Posterior cingulate gyrus (tissue), 11 donors: ENCODE measurements around the gene PSMD11.
"Not testable (repeated sequence)": the region's sequence is repeated elsewhere in the genome, so short reads cannot be mapped to it uniquely, and the experiment has no call there.

Source experiments
- DNase-seq, 10 donors: peaks; one replicate each; pipeline versions ENCODE4 v3.0.0 to v3.0.0-alpha.2; 2020 to 2021; ENCODE audit warnings: mixed read lengths in 3 of 10
- intact Hi-C: fragments of 100-400 bp; cut with DNase I; formaldehyde crosslinking; loops from one replicate; pipeline ENCODE4 v1.15.1; 2023

The PSMD11 gene

DNA sequence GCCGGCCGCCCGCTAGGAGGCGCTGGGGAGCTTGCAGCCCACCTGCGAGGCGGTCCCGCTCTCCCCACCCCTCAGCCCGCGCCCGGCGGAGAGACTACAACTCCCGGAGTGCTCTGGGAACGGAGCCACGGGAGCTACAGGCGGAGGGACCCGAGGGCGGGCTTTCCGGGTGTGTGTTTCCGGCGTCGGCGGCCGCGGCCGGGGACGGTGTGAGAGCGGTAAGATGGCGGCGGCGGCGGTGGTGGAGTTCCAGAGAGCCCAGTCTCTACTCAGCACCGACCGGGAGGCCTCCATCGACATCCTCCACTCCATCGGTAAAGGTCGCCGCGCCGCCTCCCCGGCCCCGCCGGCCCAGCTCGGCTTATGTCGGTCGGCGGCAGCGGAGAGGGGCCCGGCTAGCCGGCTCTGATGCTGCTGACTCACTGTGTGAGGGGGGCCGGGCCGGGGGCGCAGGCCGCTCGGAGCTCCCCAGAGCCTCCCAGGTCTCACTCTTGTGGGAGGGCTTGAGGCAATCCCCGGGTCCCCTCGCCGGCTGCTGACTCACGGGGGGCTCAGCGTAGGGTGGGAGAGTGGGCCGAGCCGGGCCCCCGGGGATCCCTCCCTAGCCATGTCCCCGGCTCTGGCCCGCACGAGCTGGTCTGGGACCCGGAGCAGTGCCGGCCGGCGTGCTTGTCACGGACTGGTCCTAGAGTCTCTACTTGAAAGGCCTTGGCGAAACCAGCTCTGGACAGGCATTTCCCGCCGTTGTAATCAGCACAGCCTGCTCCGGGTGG, at the start of gene PSMD11:
Gene PSMD11 (plus strand): TSS at position 210 of the 773 bp plus-strand sequence. CDS start 14 bp downstream, at position 224.
- DNase-seq, result peak; percentile 94 to 100 (median 98)
- intact Hi-C loops, result loop anchor here (5.0 kb wide), 1 partner anchor 102 kb away; the partner anchor contains the start of gene C17orf75

DNA sequence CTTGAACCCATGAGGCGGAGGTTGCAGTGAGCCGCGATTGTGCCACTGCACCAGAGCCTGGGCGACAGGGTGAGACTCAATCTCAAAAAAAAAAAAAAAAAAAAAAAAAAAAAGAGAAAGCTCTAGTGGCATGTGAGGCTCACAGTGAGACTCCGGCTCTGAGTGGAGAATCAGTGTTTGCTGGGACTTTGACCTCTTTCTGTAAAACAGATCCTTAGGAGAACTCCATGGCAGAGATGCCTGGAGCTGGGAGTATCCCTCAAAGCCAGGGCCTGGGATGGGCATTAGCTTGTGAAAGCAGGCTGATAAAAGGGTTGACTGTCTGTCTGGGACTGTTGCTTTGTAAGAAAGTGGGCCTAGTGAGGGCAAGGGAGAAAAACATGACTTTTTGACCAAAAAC, 48.0 kb upstream of the PSMD11 start:
- intact Hi-C loops, result no loop called here
- DNase-seq, result no peak

- intact Hi-C loops, result no loop called here
- DNase-seq, result no peak
These were observed 45.4 kb upstream of the PSMD11 start for GRCh38 chr17:32398946-32399345.

- DNase-seq, intact Hi-C loops: not testable (repeated sequence)
These were observed 34.2 kb upstream of the PSMD11 start for GRCh38 chr17:32410085-32410484.

DNA sequence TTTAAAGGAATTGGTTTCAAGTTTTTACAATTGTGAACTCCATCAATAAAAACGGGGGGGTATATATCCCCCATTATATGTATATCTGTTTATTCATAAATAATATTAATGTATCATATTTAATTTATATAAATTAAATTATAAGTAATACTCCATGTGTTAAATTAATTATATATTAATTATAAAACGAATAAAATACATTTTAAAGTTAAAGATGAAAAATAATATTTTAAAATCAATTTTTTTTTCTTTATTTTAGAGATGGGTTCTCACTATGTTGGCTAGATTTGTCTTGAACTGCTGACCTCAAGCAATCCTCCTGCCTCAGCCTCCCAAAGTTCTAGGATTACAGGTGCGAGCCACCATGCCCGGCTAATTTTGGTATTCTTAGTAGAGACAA, 17.4 kb upstream of the PSMD11 start:
- DNase-seq, result no peak
- intact Hi-C loops, result no loop called here

GRCh38 chr17:32429598-32429997, 14.7 kb upstream of the PSMD11 start:
- intact Hi-C loops, result no loop called here
- DNase-seq, result no peak

DNA sequence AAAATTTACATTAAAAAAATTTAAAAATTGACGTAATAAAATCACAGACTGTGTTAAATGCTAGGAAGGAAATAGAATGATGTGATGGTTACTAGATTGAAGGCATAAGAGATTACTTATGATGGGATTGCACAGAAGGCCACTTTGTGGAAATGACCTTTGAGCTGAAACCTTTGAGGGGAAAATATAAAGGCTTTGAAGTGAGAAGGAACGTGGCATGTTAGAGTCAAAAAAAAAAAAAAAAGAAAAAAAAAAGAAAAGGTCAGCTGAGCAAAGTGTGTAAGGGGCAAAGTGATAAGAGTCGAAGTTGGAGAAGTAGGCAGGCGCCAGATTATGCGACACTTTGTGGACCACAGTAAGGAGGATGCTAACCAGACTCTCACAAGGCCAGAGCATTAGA, 3.6 kb upstream of the PSMD11 start:
- intact Hi-C loops, result loop anchor here (5.0 kb wide), 1 partner anchor 98 kb away; the partner anchor contains the start of gene C17orf75
- no peak for DNase-seq

DNA sequence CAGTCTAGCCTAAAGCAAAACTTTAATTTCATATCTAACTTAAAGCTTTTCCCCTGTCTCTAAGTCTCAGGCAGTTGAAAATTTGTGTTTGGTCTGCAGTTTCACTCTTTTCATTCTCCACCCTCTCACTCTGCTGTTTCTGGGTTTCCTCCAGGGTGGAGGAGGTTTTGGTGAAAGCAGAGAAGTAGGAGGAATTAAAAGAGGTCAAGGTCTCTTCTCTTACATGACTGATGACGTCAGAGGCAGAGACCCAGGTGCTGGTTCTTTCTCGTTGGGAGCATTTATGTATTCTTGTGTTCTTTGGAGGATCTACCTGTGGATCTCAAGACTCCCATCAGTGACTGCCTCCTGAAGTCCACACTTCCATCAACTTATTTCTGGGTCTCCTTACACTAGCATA, 2.4 kb upstream of the PSMD11 start:
- DNase-seq, result no peak
- intact Hi-C loops, result loop anchor here (5.0 kb wide), 1 partner anchor 100 kb away; the partner anchor contains the start of gene C17orf75

- peak in 4 of 10 donors; percentile 9 to 85 (median 58) for DNase-seq
- intact Hi-C loops, result loop anchor here (5.0 kb wide), 1 partner anchor 102 kb away; the partner anchor contains the start of gene C17orf75
These were observed 446 bp upstream of the PSMD11 start for GRCh38 chr17:32443827-32444300.

GRCh38 chr17:32445074-32445415, 735 bp downstream of the PSMD11 start:
- peak in 1 of 10 donors; percentile 27 for DNase-seq
- intact Hi-C loops, result no loop called here

DNA sequence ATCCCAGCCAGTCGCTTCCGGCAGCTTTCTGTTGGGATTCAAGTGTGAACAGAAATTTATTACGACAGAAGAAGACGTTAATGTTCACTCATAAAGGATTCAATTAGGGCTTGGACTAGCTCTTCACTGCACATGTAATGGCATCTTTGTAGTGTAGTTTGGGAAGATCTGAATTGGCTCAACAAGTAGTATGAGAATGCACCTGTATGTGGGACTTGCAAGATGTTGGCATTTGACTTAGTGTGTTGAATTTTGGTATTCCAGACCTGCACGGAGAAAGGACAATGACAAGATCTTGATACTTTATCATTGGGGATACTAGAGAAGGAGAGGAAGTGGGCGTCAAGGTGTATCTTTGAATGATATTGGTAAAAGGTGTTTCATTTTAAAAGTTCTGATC, 1.2 kb downstream of the PSMD11 start:
- no peak for DNase-seq
- intact Hi-C loops, result no loop called here

GRCh38 chr17:32445971-32446370, 1.7 kb downstream of the PSMD11 start:
- no peak for DNase-seq
- intact Hi-C loops, result no loop called here

GRCh38 chr17:32446949-32447348, 2.6 kb downstream of the PSMD11 start:
- no peak for DNase-seq
- intact Hi-C loops, result no loop called here

DNA sequence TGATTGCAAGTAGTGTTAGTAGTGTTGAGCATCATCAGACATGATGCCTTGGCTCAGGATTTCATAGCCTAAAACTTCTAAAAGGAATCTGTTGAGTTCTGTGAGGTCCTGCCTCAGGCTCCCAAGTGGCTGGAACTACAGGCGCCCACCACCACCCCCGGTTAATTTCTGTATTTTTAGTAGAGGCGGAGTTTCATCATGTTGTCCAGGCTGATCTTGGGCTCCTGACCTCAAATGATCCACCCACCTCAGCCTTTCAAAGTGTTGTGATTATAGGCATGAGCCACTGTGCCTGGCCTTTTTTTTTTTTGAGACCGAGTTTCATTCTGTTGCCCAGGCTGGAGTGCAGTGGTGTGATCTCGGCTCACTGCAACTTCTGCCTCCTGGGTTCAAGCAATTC, 5.7 kb downstream of the PSMD11 start:
- intact Hi-C loops, result no loop called here
- no peak for DNase-seq

DNA sequence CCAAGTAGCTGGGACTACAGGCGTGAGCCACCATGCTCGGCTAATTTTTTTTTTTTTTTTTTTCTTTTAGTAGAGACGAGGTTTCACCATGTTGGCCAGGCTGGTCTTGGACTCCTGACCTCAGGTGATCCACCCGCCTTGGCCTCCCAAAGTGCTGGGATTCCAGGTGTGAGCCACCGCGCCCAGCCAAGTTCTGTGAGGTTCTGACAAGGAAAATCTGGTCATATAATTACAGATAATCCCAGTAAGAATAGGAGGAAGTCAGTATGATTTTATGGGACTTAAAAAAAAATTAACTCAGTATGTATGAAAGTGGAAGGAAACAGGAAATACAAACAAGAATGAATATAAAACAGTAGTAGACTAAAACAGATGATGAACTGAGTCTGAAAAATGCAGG, 6.1 kb downstream of the PSMD11 start:
- DNase-seq, intact Hi-C loops: not testable (repeated sequence)

DNA sequence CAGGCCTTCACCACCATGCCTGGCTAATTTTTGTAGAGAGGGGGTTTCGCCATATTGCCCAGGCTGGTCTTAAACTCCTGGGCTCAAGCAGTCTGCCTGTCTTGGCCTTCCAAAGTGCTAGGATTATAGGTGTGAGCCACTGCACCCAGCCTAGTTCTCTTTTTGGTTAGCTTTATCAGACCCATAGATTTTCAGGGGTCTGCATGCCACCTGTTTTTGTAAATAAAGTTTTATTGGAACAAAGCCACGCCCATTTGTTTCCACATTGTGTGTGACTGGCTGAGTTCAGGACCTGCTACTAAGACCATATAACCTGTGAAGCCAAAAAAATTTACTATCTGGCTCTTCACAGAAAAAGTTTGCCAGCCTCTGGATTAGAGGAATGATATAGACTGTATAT, 7.6 kb downstream of the PSMD11 start:
- intact Hi-C loops, result no loop called here
- no peak for DNase-seq

GRCh38 chr17:32452281-32452680, 8.0 kb downstream of the PSMD11 start:
- intact Hi-C loops, result no loop called here
- DNase-seq, result no peak

GRCh38 chr17:32453370-32453769, 9.1 kb downstream of the PSMD11 start:
- intact Hi-C loops, result no loop called here
- no peak for DNase-seq

DNA sequence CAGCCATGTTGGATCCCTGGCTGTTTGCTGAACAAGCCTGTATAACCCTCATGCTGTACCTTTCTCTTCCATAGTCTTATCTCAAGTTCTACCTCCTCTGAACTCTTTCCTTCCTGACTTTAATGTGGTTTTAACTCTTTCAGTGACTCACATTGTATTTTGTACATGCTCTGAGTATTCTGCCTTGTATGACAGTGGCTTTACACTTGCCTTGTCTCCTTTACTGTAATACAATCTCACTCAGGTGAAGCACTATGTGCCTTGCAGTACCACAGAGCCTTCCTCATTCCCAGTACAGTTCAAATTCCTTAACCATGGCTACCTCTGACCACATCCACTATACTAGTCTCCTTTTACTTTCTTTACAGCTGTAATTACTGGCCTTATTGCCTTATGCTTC, 14.1 kb downstream of the PSMD11 start:
- intact Hi-C loops, result no loop called here
- DNase-seq, result no peak

- intact Hi-C loops, result no loop called here
- no peak for DNase-seq
These were observed 15.7 kb downstream of the PSMD11 start for GRCh38 chr17:32460054-32460453.

DNA sequence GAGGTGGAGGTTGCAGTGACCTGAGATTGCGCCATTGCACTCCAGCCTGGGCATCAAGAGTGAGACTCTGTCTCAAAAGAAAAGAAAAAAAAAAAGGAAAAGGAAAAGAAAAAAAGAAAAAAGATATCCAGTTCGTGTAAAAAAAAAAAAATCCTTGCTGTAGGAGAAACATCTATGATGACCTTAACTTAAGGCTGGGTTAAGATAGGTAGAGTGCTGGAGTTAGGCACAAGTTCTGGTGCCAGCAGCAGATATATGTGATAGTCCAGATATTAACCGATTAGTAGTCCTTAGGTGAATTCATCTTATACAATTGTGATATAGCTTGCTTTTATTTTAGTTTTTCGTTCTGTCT, 17.2 kb downstream of the PSMD11 start:
- DNase-seq, result no peak
- intact Hi-C loops, result no loop called here

- intact Hi-C loops, result no loop called here
- peak in 4 of 10 donors; percentile 30 to 61 (median 36) for DNase-seq
These were observed 17.7 kb downstream of the PSMD11 start for GRCh38 chr17:32461853-32462617.
